Stimulated activated CD8-positive, alpha-beta memory T cell treated with anti-CD3 and anti-CD28 coated beads, Interleukin-2, amount 100 ng/mL, for 1 hour (primary cell): ENCODE results near the gene SYDE2.
"Not testable (repeated sequence)": the region's sequence is repeated elsewhere in the genome, so short reads cannot be mapped to it uniquely, and the experiment has no call there.

Experiments
- DNase-seq, 2 donors: peaks; one replicate each; pipeline ENCODE4 v3.0.0-alpha.2; 2020; ENCODE audit warnings: low read depth in 2 of 2

Gene SYDE2

GRCh38 chr1:85219853-85220610 is 19.2 kb upstream of the SYDE2 start:
- no peak for DNase-seq

- DNase-seq, result no peak
Observed at GRCh38 chr1:85216697-85217096, 15.9 kb upstream of the SYDE2 start.

GRCh38 chr1:85214654-85215053 is 13.8 kb upstream of the SYDE2 start:
- no peak for DNase-seq

- DNase-seq, result no peak
Observed at GRCh38 chr1:85208488-85208887, 7.7 kb upstream of the SYDE2 start.

GRCh38 chr1:85203573-85204171 is 2.9 kb upstream of the SYDE2 start:
- no peak for DNase-seq

- DNase-seq, result no peak
Observed at GRCh38 chr1:85202864-85203255, 2.0 kb upstream of the SYDE2 start.

- DNase-seq, result no peak
Observed at GRCh38 chr1:85202092-85202863, 1.5 kb upstream of the SYDE2 start.

- DNase-seq, result peak; percentile 41 to 57
Observed at GRCh38 chr1:85201340-85202091, 700 bp upstream of the SYDE2 start.

GRCh38 chr1:85199667-85200462 is 951 bp downstream of the SYDE2 start:
- no peak for DNase-seq

GRCh38 chr1:85198864-85199263 is 2.0 kb downstream of the SYDE2 start:
- no peak for DNase-seq

GRCh38 chr1:85196358-85196757 is 4.5 kb downstream of the SYDE2 start:
- DNase-seq, result no peak

- DNase-seq, result no peak
Observed at GRCh38 chr1:85195703-85196102, 5.1 kb downstream of the SYDE2 start.

GRCh38 chr1:85192129-85192528 is 8.7 kb downstream of the SYDE2 start:
- not testable (repeated sequence) for DNase-seq

- DNase-seq, result no peak
Observed at GRCh38 chr1:85189120-85189519, 11.7 kb downstream of the SYDE2 start.

- no peak for DNase-seq
Observed at GRCh38 chr1:85188530-85188929, 12.3 kb downstream of the SYDE2 start.

GRCh38 chr1:85187021-85187420 is 13.8 kb downstream of the SYDE2 start:
- not testable (repeated sequence) for DNase-seq

GRCh38 chr1:85184245-85184644 is 16.6 kb downstream of the SYDE2 start:
- DNase-seq, result no peak

GRCh38 chr1:85182700-85183099 is 18.1 kb downstream of the SYDE2 start:
- DNase-seq, result no peak

GRCh38 chr1:85180869-85181268 is 19.9 kb downstream of the SYDE2 start:
- DNase-seq, result no peak

- no peak for DNase-seq
Observed at GRCh38 chr1:85179522-85179921, 21.3 kb downstream of the SYDE2 start.

- DNase-seq, result no peak
Observed at GRCh38 chr1:85178396-85178795, 22.4 kb downstream of the SYDE2 start.
